GM12878 (cell line): ENCODE results near the gene EXOC4. TPM values are rescaled to one million over a fixed set of nuclear protein-coding genes. Genes with fewer than 3 reads are reported as not detected.

Experiments used
- ATAC-seq: fragments of 200-7000 bp; cut with Tn5 transposase; 3 replicates; pipeline ENCODE4 v1.9.1; 2020; ENCODE audit warnings: mild to moderate bottlenecking, moderate library complexity
- BruUV-seq: library from RNA; stranded (reverse); fragments of 400-500 nt; replicated peaks from 2 replicates; lab custom pipeline; 2021; lab: Mats Ljungman, UMichigan
- CTCF ChIA-PET: fragments of 300-600 bp; sonication (Branson Sonifier 250); formaldehyde crosslinking; extraction: SDS; loops from one replicate; lab custom pipeline; 2021; ENCODE audit warnings: inconsistent platforms; lab: Yijun Ruan, JAX
- POLR2A ChIA-PET: fragments of 350-600 bp; formaldehyde crosslinking; extraction: SDS; loops from one replicate; lab custom pipeline; 2021; ENCODE audit warnings: inconsistent platforms; lab: Charles Lee
- RAD21 ChIA-PET: fragments of 300-600 bp; sonication (Branson Sonifier 250); formaldehyde crosslinking; loops from one replicate; lab custom pipeline; 2023; ENCODE audit warnings: antibody characterized with exemption; ENCODE audit not compliant: unreplicated experiment; lab: Charles Lee
- SMC1A ChIA-PET: fragments of 300-600 bp; sonication (Branson Sonifier 250); formaldehyde crosslinking; loops from one replicate; lab custom pipeline; 2023; ENCODE audit not compliant: unreplicated experiment, uncharacterized antibody; lab: Charles Lee
- DNase-seq: peaks from one replicate; pipeline ENCODE4 v3.0.0-alpha.2; 2011; ENCODE audit warnings: low read depth, low spot score
- FAIRE-seq: peaks from 3 replicates; lab custom pipeline; 2011; peaks lifted over from hg19 to GRCh38; lab: Jason Lieb, UNC
- H2AFZ ChIP-seq: 2 replicates; pipeline ENCODE4 v1.6.0; 2011; ENCODE audit warnings: low read depth, low read length, control low read depth; ENCODE audit not compliant: control insufficient read depth
- H3K27ac ChIP-seq: 2 replicates; pipeline ENCODE4 v1.5.1; 2011; ENCODE audit warnings: control low read depth; ENCODE audit not compliant: control insufficient read depth, insufficient read depth
- H3K27me3 ChIP-seq, 2 experiments: replicated peaks in 1 of 2; 2 replicates each; pipeline versions ENCODE4 v1.6.0 to v1.6.1; 2011; ENCODE audit warnings: low read length in 1 of 2; ENCODE audit not compliant: control insufficient read depth in 2 of 2, insufficient read depth in 2 of 2
- H3K36me3 ChIP-seq, 2 experiments: 2 replicates each; pipeline ENCODE4 v1.5.1; 2011; ENCODE audit warnings: low read length in 1 of 2; ENCODE audit not compliant: control insufficient read depth in 2 of 2, insufficient read depth in 2 of 2
- H3K4me1 ChIP-seq: 2 replicates; pipeline ENCODE4 v1.6.1; 2011; ENCODE audit warnings: mild to moderate bottlenecking, low read length, moderate library complexity, mixed read lengths; ENCODE audit not compliant: control insufficient read depth, insufficient read depth
- H3K4me2 ChIP-seq: 2 replicates; pipeline ENCODE4 v1.6.0; 2011; ENCODE audit warnings: control low read depth; ENCODE audit not compliant: control insufficient read depth, insufficient read depth
- H3K4me3 ChIP-seq: fragments of 200-600 bp; sonication (generic); 2 replicates; pipeline ENCODE4 v1.5.1; 2016
- H3K79me2 ChIP-seq: 2 replicates; pipeline ENCODE4 v1.6.0; 2011; ENCODE audit warnings: low read length; ENCODE audit not compliant: control insufficient read depth, insufficient read depth
- H3K9ac ChIP-seq: 2 replicates; pipeline ENCODE4 v1.8.0; 2011; ENCODE audit warnings: low read length, control low read depth, mixed read lengths; ENCODE audit not compliant: control insufficient read depth, insufficient read depth
- H3K9me3 ChIP-seq: replicated peaks from 3 replicates; pipeline ENCODE4 v1.5.1; 2011; ENCODE audit warnings: mild to moderate bottlenecking, low read length; ENCODE audit not compliant: control insufficient read depth, insufficient read depth
- H4K20me1 ChIP-seq: 2 replicates; pipeline ENCODE4 v1.6.0; 2011; ENCODE audit not compliant: control insufficient read depth, insufficient read depth
- BHLHE40 ChIP-seq, 2 experiments: fragments of 450-650 bp in 1 of 2; IDR thresholded peaks; 2 replicates each; pipeline ENCODE4 v1.6.1; 2011 to 2017; ENCODE audit warnings: low read depth in 2 of 2, borderline replicate concordance in 1 of 2, improper control_type of control experiment in 1 of 2, low read length in 1 of 2, mild to moderate bottlenecking in 1 of 2
- E4F1 ChIP-seq: fragments of 450-650 bp; IDR thresholded peaks from 2 replicates; pipeline ENCODE4 v1.6.1; 2018; ENCODE audit warnings: borderline replicate concordance, mild to moderate bottlenecking; ENCODE audit not compliant: partially characterized antibody
- LARP7 ChIP-seq: fragments of 450-650 bp; IDR thresholded peaks from 2 replicates; pipeline ENCODE4 v1.6.1; 2017; ENCODE audit warnings: mild to moderate bottlenecking
- MXI1 ChIP-seq: fragments of 150-350 bp; IDR thresholded peaks from 2 replicates; pipeline ENCODE4 v1.6.1; 2011; ENCODE audit warnings: low read depth, mild to moderate bottlenecking, inconsistent platforms, low read length, improper control_type of control experiment
- RBBP5 ChIP-seq: fragments of 200-600 bp; sonication (generic); conservative IDR thresholded peaks from 2 replicates; pipeline ENCODE4 v1.6.1; 2016
- REST ChIP-seq: IDR thresholded peaks from 2 replicates; pipeline ENCODE4 v1.6.1; 2012; ENCODE audit warnings: mild to moderate bottlenecking, low read depth, low read length
- RUNX3 ChIP-seq: IDR thresholded peaks from 2 replicates; pipeline ENCODE4 v1.6.1; 2012; ENCODE audit warnings: low read length, inconsistent platforms
- SMAD5 ChIP-seq: IDR thresholded peaks from 2 replicates; pipeline ENCODE4 v1.6.1; 2016; ENCODE audit warnings: antibody characterized with exemption, low read depth
- SREBF2 ChIP-seq: IDR thresholded peaks from 2 replicates; pipeline ENCODE4 v1.6.1; 2012; ENCODE audit warnings: mild to moderate bottlenecking, low read length
- TBL1XR1 ChIP-seq: IDR thresholded peaks from 2 replicates; pipeline ENCODE4 v1.6.1; 2012; ENCODE audit warnings: low read depth, low read length, improper control_type of control experiment
- ZZZ3 ChIP-seq: IDR thresholded peaks from 2 replicates; pipeline ENCODE4 v1.6.1; 2011; ENCODE audit warnings: low read depth; ENCODE audit not compliant: control insufficient read depth, insufficient read length
- WGBS: methylation state at CpG from one replicate; pipeline ENCODE4 v1.1.6; 2016; ENCODE audit warnings: low lambda C conversion rate; ENCODE audit not compliant: insufficient replicate concordance, insufficient coverage; ENCODE audit errors: missing lambda C conversion rate; 5-methylcytosine and 5-hydroxymethylcytosine counted together
- in situ Hi-C: fragments of 300-500 bp; cut with MboI; formaldehyde crosslinking; loops from 9 replicates; pipeline ENCODE4 v1.14.3; 2018; ENCODE audit warnings: mixed read lengths
- intact Hi-C: fragments of 100-400 bp; cut with micrococcal nuclease; formaldehyde crosslinking; loops from one replicate; pipeline ENCODE4 v1.14.2; 2022; ENCODE audit not compliant: unreplicated experiment
- polyA plus RNA-seq, 11 experiments: library from polyadenylated mRNA; depleted of rRNA in 4 of 11; unstranded in 6 of 11; stranded (reverse) in 5 of 11; fragments of >200 nt; fragmentation: Nextera tagmentation in 4 of 11; fragmentation: Illumina TruSeq in 1 of 11; extraction: Ambion mirVana in 4 of 11; extraction: Trizol in 1 of 11; gene quantifications; 1 replicate in 1 of 11; 2 replicates in 10 of 11; pipeline versions ENCODE4 v1.2.1 to v1.2.3, GENCODE V29; 2011 to 2016; ENCODE audit warnings: inconsistent platforms in 2 of 11, missing spikeins in 2 of 11, low read depth in 1 of 11
- total RNA-seq, 4 experiments: library from RNA; depleted of rRNA in 3 of 4; stranded (reverse); fragments of >200 nt in 3 of 4; fragmentation: Illumina TruSeq in 1 of 4; extraction: Trizol in 1 of 4; gene quantifications; 2 replicates each; pipeline versions ENCODE4 v1.2.1 to v1.2.3, GENCODE V29; 2013 to 2021

EXOC4 gene
- total and polyA plus RNA-seq, 10 of the 15 experiments (the other 5 are each of a cell fraction or from before 2014, with no cell fraction given) = 13.2 to 44.5 (median 29.6) TPM

GRCh38 chr7:134037991-134038390 lies 785.1 kb downstream of the EXOC4 start:
- RAD21 ChIA-PET = no interaction called here
- in situ Hi-C loops (no loop called here), intact Hi-C loops (no loop called here)
- FAIRE-seq (no peak), DNase-seq (no peak), ATAC-seq (no peak)
- Histone ChIP-seq H3K27ac (no peak overlapping the region), H3K79me2 (no peaks in the 10 kb centered on the region), H3K9me3 (no peaks in the 10 kb centered on the region), H2AFZ (no peak overlapping the region), H3K36me3 (no peaks in the 10 kb centered on the region), H3K4me2 (no peak overlapping the region), H3K4me3 (no peak overlapping the region), H3K27me3 (no peaks in the 10 kb centered on the region), H4K20me1 (no peaks in the 10 kb centered on the region), H3K9ac (no peak overlapping the region), H3K4me1 (no peaks in the 10 kb centered on the region)
- WGBS = 98% methylated on average over 4 of the region's 4 CpGs
- BruUV-seq = no TSS peak
- TF ChIP-seq REST (no peak), SMAD5 (no peak), ZZZ3 (no peak)
- SMC1A ChIA-PET = no interaction called here
- POLR2A ChIA-PET = no interaction called here
- CTCF ChIA-PET = no interaction called here

GRCh38 chr7:134040988-134041387 lies 788.1 kb downstream of the EXOC4 start:
- H3K9ac ChIP-seq = no peak overlapping the region
- FAIRE-seq = no peak
- no peaks in the 10 kb centered on the region for H3K36me3 ChIP-seq
- H3K4me3 ChIP-seq = no peak overlapping the region
- no TSS peak for BruUV-seq
- H3K9me3 ChIP-seq = no peaks in the 10 kb centered on the region
- no peak overlapping the region for H3K4me2 ChIP-seq
- no peaks in the 10 kb centered on the region for H3K27me3 ChIP-seq
- intact Hi-C loops (no loop called here), in situ Hi-C loops (no loop called here)
- no peak for DNase-seq
- H3K27ac ChIP-seq = no peak overlapping the region
- no peaks in the 10 kb centered on the region for H3K79me2 ChIP-seq
- no peaks in the 10 kb centered on the region for H4K20me1 ChIP-seq
- 50% methylated on average over 2 of the region's 2 CpGs for WGBS
- ChIA-PET POLR2A (no interaction called here), CTCF (interaction anchor here (1.9 kb wide), 1 partner anchor 15 kb away, joined by 4 read pairs; no protein-coding TSS in a partner anchor), SMC1A (no interaction called here), RAD21 (no interaction called here)
- H2AFZ ChIP-seq = no peak overlapping the region
- no peak for ATAC-seq
- H3K4me1 ChIP-seq = no peaks in the 10 kb centered on the region
- no peak for TF ChIP-seq TBL1XR1
- TF ChIP-seq RBBP5 = no peak
- no peak for TF ChIP-seq MXI1
- no peak for TF ChIP-seq E4F1
- no peak for TF ChIP-seq RUNX3
- TF ChIP-seq LARP7 = no peak
- TF ChIP-seq BHLHE40 (IDR thresholded peaks at IDR 0.05; ENCODE audit: borderline replicate concordance in 1 of 2, low read depth in 2 of 2, low read length in 1 of 2) = no peak
- TF ChIP-seq SREBF2 = no peak
